Fibroblast of pulmonary artery (primary cell): Measurements from ENCODE around the gene ZNF304.

Source experiments
- DNase-seq: peaks from one replicate; pipeline ENCODE4 v3.0.0-alpha.2; 2010; ENCODE audit warnings: low read depth
- H3K4me3 ChIP-seq: replicated peaks from 2 replicates; pipeline ENCODE4 v1.5.1; 2011; ENCODE audit warnings: low read depth, mild to moderate bottlenecking, control low read depth, low read length, moderate library complexity
- TF ChIP-seq, protein P1 (sequence below): IDR thresholded peaks from 2 replicates; pipeline ENCODE4 v1.5.1; 2011; ENCODE audit warnings: mild to moderate bottlenecking, control low read depth, low read length, inconsistent platforms; ENCODE audit errors: missing control alignments

Gene ZNF304

GRCh38 chr19:57350877-57351805 is at the start of gene ZNF304:
TSS of gene ZNF304 (plus strand) at chr19:57351271. CDS start at chr19:57351665, 394 bp downstream.
- TF ChIP-seq, protein P1, sequence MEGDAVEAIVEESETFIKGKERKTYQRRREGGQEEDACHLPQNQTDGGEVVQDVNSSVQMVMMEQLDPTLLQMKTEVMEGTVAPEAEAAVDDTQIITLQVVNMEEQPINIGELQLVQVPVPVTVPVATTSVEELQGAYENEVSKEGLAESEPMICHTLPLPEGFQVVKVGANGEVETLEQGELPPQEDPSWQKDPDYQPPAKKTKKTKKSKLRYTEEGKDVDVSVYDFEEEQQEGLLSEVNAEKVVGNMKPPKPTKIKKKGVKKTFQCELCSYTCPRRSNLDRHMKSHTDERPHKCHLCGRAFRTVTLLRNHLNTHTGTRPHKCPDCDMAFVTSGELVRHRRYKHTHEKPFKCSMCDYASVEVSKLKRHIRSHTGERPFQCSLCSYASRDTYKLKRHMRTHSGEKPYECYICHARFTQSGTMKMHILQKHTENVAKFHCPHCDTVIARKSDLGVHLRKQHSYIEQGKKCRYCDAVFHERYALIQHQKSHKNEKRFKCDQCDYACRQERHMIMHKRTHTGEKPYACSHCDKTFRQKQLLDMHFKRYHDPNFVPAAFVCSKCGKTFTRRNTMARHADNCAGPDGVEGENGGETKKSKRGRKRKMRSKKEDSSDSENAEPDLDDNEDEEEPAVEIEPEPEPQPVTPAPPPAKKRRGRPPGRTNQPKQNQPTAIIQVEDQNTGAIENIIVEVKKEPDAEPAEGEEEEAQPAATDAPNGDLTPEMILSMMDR, result no peak
- H3K4me3 ChIP-seq, result peak within 1 kb of the TSS; percentile 99
- DNase-seq, result peak; percentile 96

DNA sequence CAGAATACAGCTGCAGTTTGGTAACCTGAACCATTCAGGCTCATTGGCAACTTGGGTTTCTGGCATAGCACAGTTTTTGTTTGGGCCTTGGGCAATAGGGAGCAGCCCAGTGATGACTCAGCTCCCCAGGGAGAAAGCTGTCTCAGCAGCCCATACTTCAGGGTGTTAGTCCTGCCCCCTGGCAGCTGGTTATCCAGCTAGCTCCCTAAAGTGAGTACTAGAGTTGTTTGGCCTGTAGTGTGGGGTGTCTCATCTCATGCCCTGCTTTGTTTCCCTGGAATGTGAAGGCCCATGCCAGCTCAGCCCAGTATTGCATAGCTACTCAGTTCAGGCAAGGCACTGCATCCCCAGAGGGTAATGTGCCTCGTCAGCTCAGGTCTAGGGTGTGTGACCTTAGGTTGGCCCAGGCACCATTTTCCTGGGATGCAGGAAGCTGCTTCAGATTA is 49.0 kb upstream of the ZNF304 start:
- TF ChIP-seq, protein P1, result peak; percentile 19
- DNase-seq, result peak; percentile 97
- H3K4me3 ChIP-seq, result no peak overlapping the region

DNA sequence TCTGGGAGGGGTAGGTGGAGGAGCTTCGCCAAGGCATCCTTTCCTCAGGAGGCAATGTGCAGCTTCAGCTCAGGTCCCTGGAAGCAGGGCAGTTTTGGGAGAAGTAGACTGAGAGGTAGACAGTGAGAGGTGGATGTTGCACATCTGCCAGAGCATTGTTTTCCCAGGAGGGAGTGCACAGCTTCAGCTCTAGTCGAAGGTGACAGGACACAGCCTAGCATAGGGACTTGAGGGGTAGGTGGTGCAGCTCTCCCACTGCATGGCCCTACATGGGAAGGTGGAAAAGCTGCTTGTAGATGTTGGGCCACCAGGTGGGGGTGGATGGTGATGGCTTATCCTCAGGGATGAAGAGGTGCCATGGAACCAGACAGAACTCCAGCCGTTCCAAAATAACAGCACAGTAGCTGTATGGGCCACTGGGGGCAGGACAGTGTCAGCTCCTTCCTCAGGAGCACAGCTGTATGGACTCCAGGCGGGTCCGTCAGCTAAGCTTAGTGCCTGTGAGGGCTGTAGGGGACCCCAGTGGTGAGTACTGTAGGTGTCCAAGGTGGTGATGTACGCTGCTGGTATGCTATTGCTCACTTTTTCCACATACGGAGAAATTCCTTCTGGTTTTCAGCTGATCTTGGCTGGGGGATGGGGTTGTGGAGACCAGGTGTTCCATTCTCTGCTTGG is 48.2 kb upstream of the ZNF304 start:
- no peak overlapping the region for H3K4me3 ChIP-seq
- TF ChIP-seq, protein P1, result no peak
- DNase-seq, result no peak

- TF ChIP-seq, protein P1, result no peak
- no peak overlapping the region for H3K4me3 ChIP-seq
- no peak for DNase-seq
Observed at GRCh38 chr19:57305056-57305455, 46.0 kb upstream of the ZNF304 start.

DNA sequence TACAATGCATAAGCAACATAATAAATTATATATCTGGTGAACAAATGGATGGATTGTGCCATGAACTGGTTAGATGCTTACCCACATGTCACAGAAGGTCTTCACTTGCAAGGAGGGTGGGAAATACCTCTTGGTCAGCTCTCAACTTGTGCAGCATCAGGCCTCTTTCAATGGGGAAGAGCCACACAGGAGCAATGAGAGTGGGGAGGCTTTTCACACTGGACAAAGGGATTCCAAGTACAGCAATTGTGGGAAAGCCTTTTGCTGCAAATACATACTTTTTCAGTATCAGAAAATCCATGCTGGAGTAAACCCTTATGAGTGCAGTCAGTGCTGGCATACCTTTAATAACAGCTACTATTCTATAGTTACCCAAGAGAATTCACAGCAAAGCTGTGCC is 42.6 kb upstream of the ZNF304 start:
- H3K4me3 ChIP-seq, result no peak overlapping the region
- no peak for DNase-seq
- TF ChIP-seq, protein P1, result no peak

DNA sequence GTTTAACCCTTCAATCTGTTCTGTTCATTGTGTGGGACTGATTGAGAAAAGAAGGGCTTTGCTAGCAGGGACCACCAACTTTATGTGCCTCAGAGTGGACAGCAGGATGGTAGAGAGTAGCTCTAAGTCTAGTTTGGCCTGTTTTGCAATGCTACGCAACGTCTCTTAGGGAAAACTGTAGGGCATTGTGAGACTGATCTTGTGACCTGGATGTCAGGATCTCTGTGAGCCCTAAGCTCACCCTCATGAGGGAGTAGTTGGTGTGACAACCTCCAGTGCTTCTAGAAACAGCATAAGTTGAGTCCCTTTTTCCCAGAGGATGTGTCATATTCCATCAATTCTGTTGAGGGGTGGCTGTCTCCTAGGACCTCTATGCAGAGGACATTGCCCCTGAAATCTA is 40.3 kb upstream of the ZNF304 start:
- TF ChIP-seq, protein P1, result no peak
- no peak for DNase-seq
- H3K4me3 ChIP-seq, result no peak overlapping the region
